HG03025 (cell line): ENCODE measurements around the gene KPNA4.
"Not testable (repeated sequence)": the region's sequence is repeated elsewhere in the genome, so short reads cannot be mapped to it uniquely, and the experiment has no call there.

Source experiments
- ATAC-seq: cut with Tn5 transposase; IDR thresholded peaks from one replicate; pipeline ENCODE4 v1.9.1; 2021; ENCODE audit warnings: mild to moderate bottlenecking, moderate library complexity; ENCODE audit not compliant: unreplicated experiment, low FRiP score

KPNA4 gene

DNA sequence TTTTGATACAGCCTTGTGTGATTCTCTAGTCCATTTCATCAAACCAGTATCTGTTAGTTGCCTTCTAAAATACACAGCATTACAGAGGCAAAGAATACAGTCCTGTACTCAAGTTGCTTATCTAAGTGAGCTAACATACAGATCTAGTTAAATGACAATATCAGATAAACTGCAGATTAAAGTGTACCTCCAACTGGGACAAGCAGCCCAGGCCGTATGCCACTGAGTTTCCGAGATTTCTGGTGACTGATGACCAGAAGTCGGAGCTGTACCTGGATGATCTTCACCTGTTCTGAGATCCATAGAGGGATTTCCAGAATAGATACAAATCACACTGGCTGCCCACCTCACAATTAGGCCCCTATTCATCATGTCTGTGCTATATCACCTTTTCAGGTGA, 109.5 kb downstream of the KPNA4 start:
- no peak for ATAC-seq

DNA sequence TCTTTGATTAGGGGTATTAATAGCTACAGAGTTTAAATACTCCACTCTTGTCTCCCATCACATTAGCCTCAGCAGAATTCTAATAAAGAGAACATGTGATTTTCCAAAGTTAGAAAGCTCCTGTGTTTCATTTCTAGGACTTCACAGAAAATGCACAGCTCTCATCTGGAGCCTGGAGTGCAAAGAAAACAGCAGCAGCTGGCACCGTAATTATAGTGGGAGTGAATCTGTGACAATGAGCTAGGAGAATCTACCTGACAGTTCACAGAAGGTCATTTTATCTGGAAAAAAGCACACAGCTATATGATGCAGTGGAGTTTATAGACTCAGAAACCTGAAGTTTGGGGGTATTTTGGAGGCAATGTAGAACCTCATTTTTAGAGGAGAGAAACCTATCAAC, 110.4 kb downstream of the KPNA4 start:
- no peak for ATAC-seq

DNA sequence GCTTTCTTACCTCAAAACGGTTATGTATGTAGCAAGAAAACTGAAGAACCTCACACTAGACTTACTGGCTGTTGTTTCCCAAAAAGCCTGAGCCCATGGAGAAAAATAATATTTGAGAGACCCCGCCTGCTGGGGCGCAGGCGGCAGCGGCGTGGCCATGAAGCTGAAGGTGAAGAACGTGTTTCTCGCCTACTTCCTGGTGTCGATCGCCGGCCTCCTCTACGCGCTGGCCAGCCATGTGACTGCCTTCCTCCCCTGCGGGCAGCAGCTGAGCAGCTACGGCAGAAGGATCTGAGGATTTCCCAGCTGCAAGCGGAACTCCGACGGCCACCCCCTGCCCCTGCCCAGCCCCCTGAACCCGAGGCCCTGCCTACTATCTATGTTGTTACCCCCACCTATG, 113.1 kb downstream of the KPNA4 start:
- not testable (repeated sequence) for ATAC-seq

DNA sequence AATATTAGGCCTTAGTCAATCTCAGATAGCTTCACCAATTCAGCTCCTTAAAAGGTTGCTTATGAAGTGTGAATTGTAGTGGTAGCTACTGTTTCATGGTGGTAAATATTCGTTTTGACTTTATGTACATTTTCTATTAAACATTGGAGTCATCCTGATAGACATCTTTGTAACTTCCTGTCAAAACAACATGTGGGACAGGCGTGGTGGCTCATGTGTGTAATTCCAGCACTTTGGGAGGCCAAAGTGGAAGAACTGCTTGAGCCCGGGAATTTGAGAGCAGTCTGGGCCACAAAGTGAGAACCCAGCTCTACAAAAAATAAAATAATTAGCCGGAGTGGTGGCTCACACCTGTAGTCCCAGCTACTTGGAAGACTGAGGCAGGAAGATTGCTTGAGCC, 113.8 kb downstream of the KPNA4 start:
- no peak for ATAC-seq

DNA sequence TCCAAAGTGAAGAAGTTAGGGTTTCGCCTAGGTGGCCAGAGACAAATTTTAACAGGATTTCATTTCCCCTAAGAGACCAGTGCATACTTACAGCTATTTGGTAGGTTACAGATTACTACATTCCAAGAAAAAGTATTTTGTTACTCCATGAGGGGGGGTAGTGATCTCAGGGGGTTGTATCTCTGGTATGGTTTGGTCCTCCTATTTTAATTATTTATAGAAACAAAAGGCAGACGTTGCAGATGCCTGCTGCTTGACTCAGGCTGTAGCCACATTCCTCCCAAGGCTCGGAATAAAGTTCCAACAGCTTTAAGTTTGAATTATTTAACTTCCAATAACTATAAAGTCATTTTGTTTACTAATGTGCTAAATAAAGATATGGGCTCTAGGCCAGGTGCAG, 114.5 kb downstream of the KPNA4 start:
- ATAC-seq: no peak

- peak; percentile 92 for ATAC-seq
Observed at GRCh38 chr3:160449636-160450598, 115.5 kb downstream of the KPNA4 start, which contains the start of gene TRIM59. Gene TRIM59, minus strand, starts transcription at chr3:160449786. Its CDS starts 10,603 bp downstream, at chr3:160439183.

DNA sequence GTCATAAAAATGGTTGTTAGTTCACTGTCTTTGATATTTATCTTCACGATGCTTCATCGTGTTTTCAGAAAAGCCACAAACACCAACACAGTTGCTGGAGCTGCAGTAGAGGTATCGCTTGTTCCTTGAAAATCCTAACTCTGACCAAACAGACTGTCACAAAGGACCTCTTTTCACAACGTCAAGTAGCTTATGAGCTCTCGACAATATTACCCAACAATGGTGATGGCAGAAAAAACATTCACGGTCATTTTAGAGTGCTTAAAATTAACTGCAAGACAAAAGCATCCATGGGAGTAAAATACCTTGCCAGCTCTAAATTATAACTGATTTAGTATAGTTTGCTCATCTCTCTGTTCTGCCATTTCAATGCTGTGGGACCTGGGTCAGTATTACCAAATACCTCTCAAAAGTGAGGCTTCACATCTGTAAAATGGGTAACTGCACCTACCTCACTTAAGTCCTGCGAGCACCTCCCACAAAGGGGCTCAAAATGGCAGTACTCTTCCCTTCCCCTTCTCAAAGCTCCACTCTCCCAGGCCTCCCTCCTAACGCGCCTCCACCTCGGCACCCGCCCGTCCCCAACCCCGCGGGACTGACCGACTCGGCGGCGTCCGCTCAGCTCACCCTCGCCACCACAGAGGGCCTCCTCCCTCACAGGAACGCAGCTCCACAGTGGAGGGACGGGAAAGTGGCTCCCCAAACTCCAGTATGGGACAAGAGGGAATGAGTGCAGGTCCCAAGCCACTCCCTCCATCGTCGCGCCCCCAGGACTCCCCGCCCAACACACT, 116.3 kb downstream of the KPNA4 start:
- ATAC-seq: peak; percentile 32

DNA sequence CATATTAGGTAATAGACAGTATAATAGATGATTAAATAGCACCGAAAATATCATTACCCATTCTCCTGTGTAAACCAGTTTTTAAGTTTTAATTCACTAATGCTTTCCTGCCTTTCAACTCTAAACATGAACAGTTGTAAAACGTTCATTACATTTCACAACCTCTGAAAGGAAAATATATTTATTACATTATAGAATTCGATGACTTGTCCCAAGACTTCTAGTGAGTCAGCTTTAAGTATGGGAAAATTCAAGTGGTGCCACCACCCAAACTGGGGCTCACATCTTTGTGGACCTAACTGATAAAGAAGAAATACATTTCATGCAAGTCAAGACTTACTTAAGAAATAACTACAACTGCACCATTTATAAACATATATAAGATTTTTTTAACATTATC, 117.8 kb downstream of the KPNA4 start:
- ATAC-seq: no peak

DNA sequence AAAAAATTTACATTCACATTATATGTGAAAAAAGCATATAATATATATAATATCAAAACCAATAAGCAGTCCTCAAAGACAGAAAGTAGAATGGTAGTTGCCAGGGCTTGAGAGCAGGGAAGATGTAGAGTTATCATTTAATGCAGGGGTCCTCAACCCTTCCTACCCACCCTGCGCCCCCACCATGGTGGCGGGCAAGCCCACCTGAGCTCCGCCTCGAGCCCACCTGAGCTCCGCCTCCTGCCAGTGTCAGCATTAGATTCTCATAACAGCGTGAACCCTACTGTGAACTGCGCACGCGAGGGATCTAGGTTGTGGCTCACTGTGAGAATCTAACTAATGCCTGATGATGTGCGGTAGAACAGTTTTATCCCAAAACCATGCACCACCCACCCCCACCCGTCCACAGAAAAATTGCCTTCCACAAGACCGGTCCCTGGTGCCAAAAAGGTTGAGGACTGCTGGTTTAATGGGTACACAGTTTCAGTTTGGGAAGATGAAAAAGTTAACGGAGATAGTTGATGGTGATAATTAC, 118.8 kb downstream of the KPNA4 start:
- no peak for ATAC-seq

- ATAC-seq: no peak
Observed at GRCh38 chr3:160445854-160446253, 119.5 kb downstream of the KPNA4 start.
